Hematopoietic multipotent progenitor cell treated with erythropoietin and hydrocortisone succinate and interleukin-3 and kit ligand, for 6 days (in vitro differentiated cells): Measurements from ENCODE around the gene VPS8.

Experiments used
- DNase-seq: peaks from one replicate; pipeline ENCODE4 v3.0.0-alpha.2; 2015

VPS8 gene

DNA sequence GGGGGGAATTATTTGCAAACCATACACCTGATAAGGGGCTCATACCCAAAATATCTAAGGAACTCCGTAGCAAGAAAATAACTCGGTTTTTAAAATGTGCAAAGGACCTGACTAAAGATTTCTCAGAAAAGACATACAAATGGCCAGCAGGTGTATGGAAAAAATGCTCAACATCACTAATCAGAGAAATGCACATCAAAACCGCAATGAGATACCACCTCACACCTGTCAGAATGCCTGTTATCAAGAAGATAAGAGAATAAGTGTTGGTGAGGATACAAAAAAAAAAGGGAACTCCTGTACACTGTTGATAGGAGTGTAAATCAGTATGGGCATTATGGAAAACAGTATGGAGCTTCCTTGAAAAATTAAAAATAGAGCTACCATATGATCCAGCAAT is 251.5 kb downstream of the VPS8 start:
- no peak for DNase-seq

DNA sequence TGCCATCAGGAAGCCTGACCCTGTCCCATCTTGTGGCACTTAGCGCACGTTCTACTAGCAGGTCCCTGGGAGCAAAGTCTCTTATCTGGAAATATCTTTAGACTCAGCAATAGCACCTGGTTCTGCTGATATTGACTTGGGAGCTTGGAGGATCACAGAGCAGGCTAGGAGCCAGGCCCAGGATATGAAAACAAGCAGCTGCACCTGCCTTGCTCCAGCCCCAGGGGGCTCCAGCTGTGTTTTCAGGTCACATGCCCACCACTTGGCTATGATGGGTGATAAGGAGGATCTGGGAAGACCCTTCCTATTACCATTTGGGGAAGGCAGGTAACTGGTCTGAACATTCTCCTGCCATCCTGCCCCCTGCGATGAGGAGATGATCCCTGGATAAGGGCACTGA is 253.1 kb downstream of the VPS8 start:
- DNase-seq = peak; percentile 14

DNA sequence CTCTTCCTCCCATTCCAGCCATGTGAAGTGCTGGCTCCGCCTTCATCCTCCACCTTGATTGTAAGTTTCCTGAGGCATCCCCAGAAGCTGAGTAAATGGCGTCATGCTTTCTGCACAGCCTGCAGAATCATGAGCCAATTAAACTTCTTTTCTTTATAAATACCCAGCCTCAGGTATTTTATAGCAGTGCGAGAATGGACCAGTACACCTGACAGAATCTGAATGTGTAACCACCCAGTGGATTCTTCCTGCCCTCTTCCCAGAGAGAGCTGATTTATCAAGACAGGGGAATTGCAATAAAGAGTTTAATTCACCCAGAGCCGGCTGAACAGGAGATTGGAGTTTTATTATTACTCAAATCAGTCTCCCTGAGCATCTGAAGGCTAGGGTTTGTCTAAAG is 254.3 kb downstream of the VPS8 start:
- no peak for DNase-seq

DNA sequence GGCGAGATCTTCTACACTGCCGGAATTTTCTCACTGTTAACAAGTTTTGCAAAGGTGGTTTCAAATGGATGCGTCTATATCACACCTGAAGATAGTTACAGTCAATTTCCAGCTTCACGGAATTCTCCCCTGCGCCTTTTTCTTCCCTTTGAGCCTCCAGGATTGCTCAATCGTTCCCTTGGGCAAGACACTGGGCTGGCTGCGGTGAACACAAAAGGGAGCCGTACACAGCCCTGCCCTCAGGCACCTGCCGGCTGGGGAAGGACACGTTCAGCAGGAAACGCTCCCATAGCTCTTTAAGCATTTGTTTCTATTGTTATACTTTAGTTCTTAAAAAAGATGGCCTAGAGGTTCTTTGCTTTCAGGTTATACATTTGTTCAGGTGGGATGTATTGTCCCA is 255.2 kb downstream of the VPS8 start:
- no peak for DNase-seq

DNA sequence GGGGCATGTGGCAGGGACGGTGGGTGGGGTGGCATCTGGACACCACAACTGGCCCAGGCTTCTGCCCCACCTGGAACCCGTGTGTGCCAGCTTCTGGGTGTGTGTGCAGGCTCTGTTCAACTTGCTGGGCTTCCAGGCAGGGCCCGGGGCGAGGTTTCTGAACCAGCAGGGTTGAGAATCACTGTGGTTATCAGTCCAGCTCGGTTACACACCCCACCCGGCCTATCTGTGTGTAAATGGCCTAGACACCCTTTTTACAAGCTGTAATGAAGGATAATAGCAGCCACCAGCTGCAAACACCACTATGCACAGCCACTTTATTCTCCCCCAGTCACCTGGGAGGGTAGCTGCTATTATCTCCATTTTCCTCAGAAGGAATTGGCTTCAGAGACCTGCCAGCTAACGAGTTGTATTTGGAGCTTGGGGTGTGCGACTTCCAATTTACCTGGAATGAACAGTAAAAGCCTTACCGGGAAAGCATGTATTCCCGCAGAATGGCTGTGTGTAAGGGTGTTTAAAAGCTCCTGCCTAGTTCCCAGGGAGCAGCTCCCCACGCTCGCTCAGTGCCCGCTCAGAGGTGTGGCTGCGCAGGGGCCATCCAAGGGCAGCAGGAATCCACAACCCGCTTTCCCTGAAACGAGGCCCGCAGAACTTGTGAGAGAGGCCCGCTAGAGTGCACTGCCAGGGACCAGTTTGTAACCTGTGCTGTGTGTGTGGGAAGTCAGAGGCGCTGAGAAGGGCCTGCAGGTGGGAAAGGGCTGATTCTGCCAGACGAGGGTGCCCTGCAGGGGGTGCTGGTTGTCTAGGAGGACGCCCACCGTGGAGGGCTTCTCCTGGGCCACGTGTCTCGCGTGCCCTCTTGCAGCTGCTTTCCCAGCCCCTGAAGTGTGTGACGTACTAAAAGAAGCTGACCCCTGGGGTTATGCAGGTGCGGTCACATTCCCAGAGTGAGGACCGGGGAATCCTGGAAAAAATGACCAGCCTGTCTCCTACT is 257.4 kb downstream of the VPS8 start:
- peak; percentile 90 for DNase-seq

DNA sequence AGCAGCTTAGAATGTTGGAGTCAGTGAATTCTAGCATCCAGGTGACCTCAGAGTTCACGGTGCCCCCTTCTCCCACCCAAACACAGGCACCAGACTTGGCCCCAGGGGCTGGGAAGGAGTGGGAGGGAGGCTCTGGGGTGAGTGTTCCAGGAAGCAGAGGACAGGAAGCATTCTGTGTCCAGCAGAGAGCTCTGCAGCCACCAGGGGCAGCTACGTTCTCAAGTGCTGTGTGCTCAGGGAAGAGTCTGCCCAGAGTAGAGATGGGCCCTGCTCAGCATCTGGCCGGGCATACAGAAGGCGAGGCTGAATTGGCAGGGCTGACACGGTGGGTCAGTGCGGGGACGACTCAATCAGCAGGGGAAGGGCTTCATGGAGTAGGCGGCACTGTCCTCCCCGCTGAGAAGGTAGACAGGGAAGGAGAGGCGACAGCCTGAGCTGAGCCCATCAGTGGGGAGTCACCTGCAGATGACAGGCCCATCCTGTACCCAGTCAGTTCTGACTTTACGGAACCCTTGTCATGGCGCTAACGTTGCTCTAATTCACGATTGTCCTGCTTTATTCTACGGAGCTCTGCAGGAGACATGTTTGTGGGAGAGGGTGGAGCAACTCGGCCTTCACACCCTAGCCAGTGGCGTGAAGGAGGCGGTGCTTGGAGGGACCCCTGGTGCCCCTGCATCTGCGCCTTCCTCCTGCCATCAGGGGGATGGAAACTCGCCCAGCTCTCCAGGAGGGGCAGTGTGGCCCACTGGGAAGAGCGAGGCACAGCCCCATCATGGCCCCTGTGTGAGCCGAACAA is 258.7 kb downstream of the VPS8 start:
- peak; percentile 35 for DNase-seq

DNA sequence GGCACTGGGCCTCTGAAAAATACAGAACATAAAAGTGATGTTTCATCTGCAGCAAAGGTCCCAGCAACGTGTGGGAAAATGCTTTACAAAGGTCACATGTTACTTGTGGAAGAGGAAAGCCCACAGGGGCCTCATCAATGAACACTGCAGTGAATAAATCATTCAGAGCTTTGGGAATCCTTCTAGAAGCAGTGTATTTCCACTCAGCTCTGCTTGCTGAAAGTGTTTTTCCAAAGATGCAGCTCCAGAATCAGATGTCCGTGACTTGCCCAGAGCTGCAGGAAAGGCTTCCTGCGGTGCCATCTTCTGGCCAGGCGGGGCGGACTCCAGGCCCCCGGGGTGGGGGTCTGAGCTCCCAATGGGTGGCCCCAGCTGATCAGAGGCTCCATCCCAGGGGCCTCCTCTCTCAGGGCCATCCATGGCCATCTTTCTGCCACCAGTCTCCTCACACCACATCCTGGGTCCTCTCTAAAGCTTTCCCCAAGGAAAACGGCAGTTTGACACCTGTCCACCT is 259.4 kb downstream of the VPS8 start:
- no peak for DNase-seq

DNA sequence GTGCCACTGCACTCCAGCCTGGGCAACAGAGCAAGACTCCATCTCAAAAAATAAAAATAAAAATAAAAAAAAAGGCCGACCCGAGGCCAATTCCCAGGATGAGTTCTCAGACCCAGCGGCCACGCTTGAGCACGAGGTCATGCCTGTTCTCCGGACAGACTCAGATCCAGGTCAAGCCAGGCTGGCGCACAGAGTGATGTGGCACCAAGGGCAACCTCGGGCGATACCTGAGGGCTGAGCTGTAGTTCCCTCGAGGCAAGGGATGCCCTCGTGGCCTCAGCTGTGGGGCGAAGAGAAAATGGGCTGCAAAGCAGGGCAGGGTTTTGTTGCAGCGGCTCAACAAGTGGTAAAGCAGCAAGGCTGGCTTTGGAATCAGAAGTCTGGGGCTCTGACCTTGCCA is 263.6 kb downstream of the VPS8 start:
- no peak for DNase-seq

DNA sequence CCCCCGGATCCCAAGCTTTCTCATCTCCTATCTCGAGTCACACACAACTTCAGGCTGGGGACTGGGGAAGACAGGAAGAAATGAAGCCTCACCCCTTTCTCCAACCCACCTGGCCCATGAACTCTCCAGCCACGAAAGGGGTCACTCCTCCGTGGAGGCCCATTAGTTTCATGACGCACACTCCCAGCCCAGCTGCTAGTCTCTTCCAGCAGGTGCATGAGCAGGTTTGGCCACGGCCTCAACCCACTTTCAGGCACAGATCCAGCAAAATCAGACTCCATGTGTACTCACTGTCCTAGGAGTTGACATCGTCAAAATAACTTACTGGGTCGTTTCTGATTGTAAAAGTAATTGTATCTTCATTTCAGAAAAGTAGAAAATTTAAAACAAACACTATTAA is 264.3 kb downstream of the VPS8 start:
- no peak for DNase-seq

DNA sequence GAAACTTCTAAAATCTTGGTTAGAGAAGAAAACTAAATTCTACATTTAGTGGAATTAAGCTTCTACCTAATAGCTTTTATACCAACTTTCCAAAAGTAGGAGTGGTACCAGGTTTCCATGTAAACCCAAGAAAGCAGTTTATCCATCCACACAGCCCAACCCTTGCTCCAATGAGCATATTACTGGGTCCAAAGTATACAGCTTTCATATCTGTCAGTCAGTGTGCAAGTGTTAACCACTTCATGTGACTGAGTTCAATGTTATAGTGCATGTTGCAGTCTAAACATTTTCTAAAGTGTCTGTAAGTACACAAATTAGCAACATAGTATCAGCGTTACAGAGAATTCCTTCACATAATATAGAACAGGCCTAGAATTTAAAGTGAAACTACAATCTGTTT is 267.7 kb downstream of the VPS8 start:
- no peak for DNase-seq

DNA sequence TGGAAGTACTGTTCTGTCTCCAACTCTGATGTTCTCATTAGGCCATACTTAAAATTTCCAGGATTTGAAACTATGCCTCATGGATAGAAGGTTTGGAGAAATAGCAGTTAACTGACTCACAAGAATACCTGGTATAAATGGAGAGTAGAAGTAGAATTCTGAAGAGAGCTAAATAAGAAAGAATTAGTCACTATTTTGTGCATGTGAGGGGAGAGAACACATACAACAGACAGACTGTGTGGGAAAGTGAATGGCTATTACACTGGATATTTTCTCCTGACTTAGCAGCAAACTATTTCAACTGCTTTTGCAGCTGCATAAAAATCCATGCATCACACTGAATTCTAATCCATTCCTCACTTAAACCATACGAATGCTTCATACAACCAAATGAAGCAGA is 269.6 kb downstream of the VPS8 start:
- DNase-seq = no peak

DNA sequence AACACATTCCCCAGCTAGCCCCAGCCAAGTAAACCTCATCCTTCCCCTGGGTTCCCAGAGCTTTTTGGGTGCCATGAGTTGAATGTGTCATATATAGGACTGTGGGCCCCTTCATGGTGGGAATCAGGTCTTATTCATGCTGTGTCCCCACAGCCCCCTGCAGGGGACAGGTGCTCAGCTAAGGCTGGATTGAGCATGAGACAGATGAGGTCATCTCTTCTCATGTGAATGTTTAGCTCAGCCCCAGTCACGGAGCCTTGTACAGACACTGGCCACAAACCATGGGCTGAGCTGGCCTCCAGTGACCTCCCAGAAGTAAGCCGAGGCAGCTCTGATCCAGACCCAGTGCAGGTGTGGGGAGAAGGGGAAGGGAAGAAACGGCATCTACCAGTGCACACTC is 270.2 kb downstream of the VPS8 start:
- no peak for DNase-seq

DNA sequence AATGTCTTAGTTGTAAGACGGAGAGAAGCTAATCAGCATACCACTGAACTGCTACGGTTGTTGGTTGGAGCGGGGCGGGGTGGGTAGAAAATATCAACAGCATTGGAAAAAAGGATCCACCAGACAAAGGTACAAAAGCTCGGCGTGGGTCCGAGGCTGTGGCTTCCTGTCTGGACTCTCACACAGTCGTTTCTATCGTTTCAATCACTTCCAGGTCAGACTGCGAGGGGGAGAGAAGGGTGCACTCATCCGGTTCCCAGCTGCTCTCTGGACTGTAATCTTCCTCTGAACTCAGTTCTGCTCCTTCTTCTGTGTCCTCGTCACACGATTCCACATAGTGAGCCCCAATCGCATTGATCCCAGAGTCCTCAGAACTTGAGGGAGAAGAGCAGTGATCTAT is 270.9 kb downstream of the VPS8 start:
- no peak for DNase-seq

DNA sequence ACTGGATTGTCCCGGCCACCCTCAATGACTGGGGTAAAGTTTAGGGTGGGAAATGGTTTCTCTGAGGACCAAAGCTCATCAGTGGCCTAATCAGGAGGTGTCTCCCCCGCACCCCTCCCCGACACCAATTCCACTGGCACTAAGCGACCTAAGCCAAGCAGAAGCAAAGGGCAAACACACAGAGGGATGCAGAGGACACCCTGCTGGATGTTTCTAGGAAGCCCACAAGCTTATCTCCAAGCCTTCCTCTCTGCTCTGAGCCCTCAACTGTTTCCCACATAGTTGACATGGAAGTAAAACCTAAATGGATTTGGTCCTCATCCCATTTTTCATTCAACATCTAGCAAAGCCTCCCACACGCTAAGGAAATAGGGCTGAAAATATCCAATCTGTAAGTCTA is 272.4 kb downstream of the VPS8 start:
- no peak for DNase-seq

DNA sequence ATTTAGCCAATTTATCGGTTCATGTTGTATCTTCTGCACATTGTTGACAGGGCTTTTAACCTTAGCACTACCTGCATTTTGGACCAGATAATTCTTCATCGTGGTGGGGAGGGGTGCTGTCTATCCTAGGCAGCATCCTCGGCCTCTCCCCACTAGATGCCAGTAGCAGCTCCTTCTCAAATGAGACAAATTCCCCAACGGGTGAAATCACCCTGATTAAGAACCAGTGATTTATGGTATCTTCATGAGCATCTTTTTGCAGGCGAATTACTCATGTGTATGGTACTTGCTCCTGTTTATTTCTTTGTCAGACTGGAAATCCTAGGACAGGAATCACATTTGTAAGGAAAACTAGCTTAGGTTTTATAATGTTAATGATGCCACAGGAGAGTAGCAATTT is 272.9 kb downstream of the VPS8 start:
- DNase-seq = no peak

DNA sequence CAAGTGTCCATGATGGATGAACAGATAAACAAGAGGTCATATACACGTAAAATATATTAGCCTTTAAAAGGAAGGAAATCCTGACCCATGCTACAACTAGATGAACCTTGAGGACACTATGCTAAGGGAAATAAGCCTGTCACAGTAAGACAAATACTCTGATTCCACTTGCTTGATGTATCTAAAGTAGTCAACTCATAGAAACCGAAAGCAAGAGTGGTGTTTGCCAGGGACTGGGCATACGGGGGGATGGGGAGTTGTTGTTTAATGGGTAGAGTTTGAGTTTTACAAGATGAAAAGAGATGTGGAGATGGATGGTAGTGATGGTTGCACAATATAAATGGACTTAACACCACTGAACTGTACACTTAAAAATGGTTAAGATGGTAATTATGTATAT is 275.5 kb downstream of the VPS8 start:
- DNase-seq = no peak

DNA sequence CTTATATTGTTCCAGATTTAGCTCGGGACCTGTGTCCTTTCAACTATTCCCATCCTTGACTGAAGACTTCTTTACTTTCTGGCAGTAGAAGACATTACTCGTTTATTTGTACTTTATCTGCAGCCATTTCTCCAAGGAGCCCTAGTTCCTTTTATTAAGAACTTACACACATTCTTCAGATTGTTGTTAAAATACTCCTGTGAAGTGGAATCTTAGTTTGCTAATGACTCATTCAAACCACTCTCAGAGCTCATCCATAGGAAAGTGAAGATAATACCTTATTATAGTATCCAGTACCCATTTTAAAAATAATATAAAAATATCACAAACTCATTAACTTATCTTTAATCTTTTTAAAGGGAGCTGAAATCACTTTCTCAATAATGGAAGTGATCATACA is 277.4 kb downstream of the VPS8 start:
- no peak for DNase-seq

DNA sequence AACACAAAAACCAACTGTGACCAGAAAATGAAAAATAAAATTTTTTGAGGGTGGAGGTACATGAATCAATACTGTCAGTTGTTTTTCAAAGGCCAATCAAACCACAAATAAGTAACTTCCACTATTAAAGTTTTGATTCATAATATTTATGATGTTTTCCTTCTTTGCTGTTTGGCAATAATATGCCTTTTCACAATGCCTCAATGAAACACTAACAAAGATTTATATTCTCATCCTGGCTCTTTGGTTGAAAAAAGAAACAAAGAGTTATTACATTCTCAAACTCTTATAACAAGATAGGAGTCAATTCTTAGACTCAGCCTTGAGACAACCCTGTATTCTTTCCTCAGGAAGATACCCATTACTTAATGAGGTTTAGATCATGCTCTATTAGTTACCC is 277.8 kb downstream of the VPS8 start:
- DNase-seq = no peak

DNA sequence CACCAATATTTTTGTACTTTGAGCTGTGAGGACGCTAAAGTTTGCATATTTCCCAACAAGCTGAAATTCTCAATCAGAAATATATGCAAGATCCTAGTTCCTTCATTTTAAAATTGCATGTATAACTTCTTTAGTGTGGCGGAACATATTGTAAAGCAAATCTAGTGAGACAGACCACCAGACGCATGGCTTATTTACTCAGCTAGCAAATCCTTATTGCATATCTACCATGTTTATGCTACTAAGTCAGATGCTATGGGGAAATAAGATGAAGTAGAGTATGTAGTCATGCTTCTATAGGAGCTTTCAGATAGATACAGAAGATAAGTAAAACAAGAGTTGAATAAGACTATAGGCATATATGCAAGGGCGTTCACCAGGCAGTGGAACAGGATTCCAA is 278.8 kb downstream of the VPS8 start:
- no peak for DNase-seq

DNA sequence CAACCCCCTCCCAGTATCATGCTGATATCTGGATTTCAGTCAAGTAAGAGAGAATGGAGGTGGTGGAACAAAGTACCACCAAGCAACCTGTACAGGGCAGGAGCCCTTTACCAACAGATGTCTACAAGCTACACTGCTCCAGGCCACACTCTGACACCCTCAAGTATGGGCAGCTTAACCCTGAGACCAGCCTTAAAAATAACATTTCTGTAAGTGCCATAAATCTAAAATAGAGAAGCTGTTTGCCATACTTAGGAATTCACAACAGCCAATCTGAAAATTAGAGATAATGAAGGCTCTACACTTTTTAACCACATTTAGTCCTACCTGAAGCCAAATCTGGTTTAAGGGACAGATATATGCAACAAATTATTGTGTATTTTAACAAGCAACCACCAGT is 281.1 kb downstream of the VPS8 start:
- DNase-seq = no peak

DNA sequence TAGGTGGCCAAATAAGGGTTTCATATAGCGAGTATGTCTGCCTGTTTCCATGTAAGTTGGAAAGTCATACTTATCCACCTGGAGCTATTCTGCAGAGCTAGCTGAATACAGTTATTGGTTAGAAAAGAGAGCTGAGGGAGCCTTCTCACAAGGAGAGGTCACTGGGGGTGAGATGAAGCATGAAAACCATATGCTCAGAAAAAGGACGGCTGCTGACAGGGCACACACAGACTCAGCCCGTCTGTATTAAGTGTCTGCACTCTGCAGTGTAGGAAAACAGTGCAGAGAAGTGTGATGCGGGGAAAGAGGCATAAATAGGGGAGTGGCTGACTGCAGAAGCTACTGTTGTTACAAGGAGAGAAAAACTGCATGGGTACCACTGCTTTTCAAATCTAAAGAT is 282.7 kb downstream of the VPS8 start:
- no peak for DNase-seq
